Thoracic aorta (tissue), 2 donors: ENCODE measurements around the gene RAB31. TPM values are rescaled to one million over a fixed set of nuclear protein-coding genes. Genes with fewer than 3 reads are reported as not detected.
A peak's percentile ranks its signal among the peaks of the same experiment; 100 is the strongest.
"Not testable (repeated sequence)": the region's sequence is repeated elsewhere in the genome, so short reads cannot be mapped to it uniquely, and the experiment has no call there.

ENCODE experiments used
- ATAC-seq: fragments of 150-250 bp; one replicate; pipeline ENCODE4 v1.8.0; 2017; ENCODE audit warnings: low read depth; ENCODE audit not compliant: insufficient number of reproducible peaks, low FRiP score
- DNase-seq: peaks from one replicate; pipeline ENCODE4 v3.0.0-alpha.2; 2020; ENCODE audit warnings: low spot score
- H3K27ac ChIP-seq, 2 donors: fragments of 200-600 bp; sonication (generic); 1 replicate in 1 of 2; 2 replicates in 1 of 2; pipeline ENCODE4 v1.5.1; 2016; ENCODE audit warnings: mild to moderate bottlenecking in 2 of 2, moderate library complexity in 2 of 2
- H3K27me3 ChIP-seq: fragments of 200-600 bp; sonication (generic); replicated peaks from 2 replicates; pipeline ENCODE4 v1.6.0; 2016; ENCODE audit warnings: mild to moderate bottlenecking; ENCODE audit not compliant: insufficient read depth
- H3K36me3 ChIP-seq: fragments of 200-600 bp; sonication (generic); one replicate; pipeline ENCODE4 v1.5.1; 2016
- H3K4me1 ChIP-seq, 2 donors: fragments of 200-600 bp; sonication (generic); 1 replicate in 1 of 2; 2 replicates in 1 of 2; pipeline versions ENCODE4 v1.5.1 to v1.6.0; 2016; ENCODE audit warnings: low read depth in 2 of 2, mild to moderate bottlenecking in 1 of 2; ENCODE audit not compliant: control insufficient read depth in 1 of 2
- H3K4me3 ChIP-seq: fragments of 200-600 bp; sonication (generic); 2 replicates; pipeline ENCODE4 v1.5.1; 2016; ENCODE audit warnings: mild to moderate bottlenecking
- H3K9me3 ChIP-seq: fragments of 200-600 bp; sonication (generic); 2 replicates; pipeline ENCODE4 v1.5.1; 2016
- CTCF ChIP-seq: fragments of 200-600 bp; sonication (generic); IDR thresholded peaks from one replicate; pipeline ENCODE4 v1.5.1; 2019; ENCODE audit warnings: antibody characterized with exemption
- total RNA-seq, 2 donors: library from RNA; depleted of rRNA; stranded (reverse); fragments of >200 nt; gene quantifications; one replicate each; pipeline versions ENCODE4 v1.1.0 to v1.2.3, GENCODE V29; 2016

The RAB31 gene
- total RNA-seq, 2 donors from 2014 or later: 92.9 to 110 TPM

- ATAC-seq (no peak), DNase-seq (no peak)
- Histone ChIP-seq H3K36me3 (no peaks in the 10 kb centered on the region), H3K27me3 (no peaks in the 10 kb centered on the region), H3K4me1 (peaks cover 0 to 7% of the 10 kb centered on the region in 2 donors), H3K9me3 (no peaks in the 10 kb centered on the region), H3K27ac (peak overlapping the region in 1 of 2 donors; percentile 11), H3K4me3 (no peak overlapping the region)
- no peak for TF ChIP-seq CTCF
These were observed 57.4 kb downstream of the RAB31 start for GRCh38 chr18:9765501-9765900.

- TF ChIP-seq CTCF: no peak
- ATAC-seq (no peak), DNase-seq (no peak)
- H3K9me3 ChIP-seq: no peaks in the 10 kb centered on the region
- H3K4me1 ChIP-seq: peaks cover 2 to 9% of the 10 kb centered on the region in 2 donors
- no peaks in the 10 kb centered on the region for H3K27me3 ChIP-seq
- no peak overlapping the region for H3K27ac ChIP-seq
- H3K4me3 ChIP-seq: no peak overlapping the region
- no peaks in the 10 kb centered on the region for H3K36me3 ChIP-seq
These were observed 58.0 kb downstream of the RAB31 start for GRCh38 chr18:9766076-9766481.

- H3K4me3 ChIP-seq: no peak overlapping the region
- H3K9me3 ChIP-seq: no peaks in the 10 kb centered on the region
- TF ChIP-seq CTCF: no peak
- no peak overlapping the region for H3K27ac ChIP-seq
- H3K4me1 ChIP-seq: peaks cover 3 to 15% of the 10 kb centered on the region in 2 donors
- ATAC-seq (no peak), DNase-seq (no peak)
- H3K27me3 ChIP-seq: no peaks in the 10 kb centered on the region
- no peaks in the 10 kb centered on the region for H3K36me3 ChIP-seq
These were observed 58.6 kb downstream of the RAB31 start for GRCh38 chr18:9766740-9767139.

- not testable (repeated sequence) for H3K9me3 ChIP-seq, H3K27ac ChIP-seq, H3K27me3 ChIP-seq, ATAC-seq, H3K36me3 ChIP-seq, H3K4me3 ChIP-seq, DNase-seq
- peaks cover 3 to 19% of the 10 kb centered on the region in 2 donors for H3K4me1 ChIP-seq
These were observed 60.1 kb downstream of the RAB31 start for GRCh38 chr18:9768071-9768691.

- H3K27me3 ChIP-seq, H3K4me3 ChIP-seq, H3K9me3 ChIP-seq, H3K27ac ChIP-seq, H3K36me3 ChIP-seq, ATAC-seq, DNase-seq: not testable (repeated sequence)
- H3K4me1 ChIP-seq: peaks cover 3 to 14% of the 10 kb centered on the region in 2 donors
These were observed 62.0 kb downstream of the RAB31 start for GRCh38 chr18:9770111-9770510.

GRCh38 chr18:9771261-9771976 lies 63.3 kb downstream of the RAB31 start:
- no peaks in the 10 kb centered on the region for H3K9me3 ChIP-seq
- H3K4me3 ChIP-seq: no peak overlapping the region
- H3K4me1 ChIP-seq: peaks cover 3 to 12% of the 10 kb centered on the region in 2 donors
- peak; percentile 54 for DNase-seq
- TF ChIP-seq CTCF: peak; percentile 99
- H3K27ac ChIP-seq: peak overlapping the region in 1 of 2 donors; percentile 15
- H3K36me3 ChIP-seq: no peaks in the 10 kb centered on the region
- no peaks in the 10 kb centered on the region for H3K27me3 ChIP-seq
- ATAC-seq: peak; percentile 74
